CD8-positive, alpha-beta memory T cell (primary cell): Measurements from ENCODE around the gene PTGER1. TPM values are rescaled to one million over a fixed set of nuclear protein-coding genes. Genes with fewer than 3 reads are reported as not detected.
A peak's percentile ranks its signal among the peaks of the same experiment; 100 is the strongest.

ENCODE experiments used
- CTCF ChIA-PET: fragments of 350-600 bp; sonication (Branson Sonifier 250); formaldehyde crosslinking; loops from one replicate; lab custom pipeline; 2021; ENCODE audit warnings: antibody characterized with exemption; lab: Charles Lee
- POLR2A ChIA-PET: fragments of 350-600 bp; sonication (Branson Sonifier 250); formaldehyde crosslinking; loops from one replicate; lab custom pipeline; 2021; ENCODE audit warnings: antibody characterized with exemption; lab: Charles Lee
- DNase-seq, 5 donors: peaks; one replicate each; pipeline versions ENCODE4 v3.0.0 to v3.0.0-alpha.2; 2020 to 2022; ENCODE audit warnings: mixed read lengths in 1 of 5
- H3K27ac ChIP-seq: one replicate; pipeline ENCODE4 v1.7.0; 2013; ENCODE audit warnings: low read depth, mild to moderate bottlenecking, low read length, moderate library complexity
- H3K27me3 ChIP-seq: 2 replicates; pipeline ENCODE4 v1.7.0; 2013; ENCODE audit warnings: low read length, mild to moderate bottlenecking; ENCODE audit not compliant: insufficient read depth, poor library complexity, severe bottlenecking
- H3K36me3 ChIP-seq: 2 replicates; pipeline ENCODE4 v1.7.0; 2013; ENCODE audit warnings: mild to moderate bottlenecking, low read length, moderate library complexity; ENCODE audit not compliant: insufficient read depth
- H3K4me1 ChIP-seq: 2 replicates; pipeline ENCODE4 v1.7.0; 2013; ENCODE audit warnings: mild to moderate bottlenecking, low read length, moderate library complexity; ENCODE audit not compliant: insufficient read depth
- H3K4me3 ChIP-seq: 2 replicates; pipeline ENCODE4 v1.7.0; 2013; ENCODE audit warnings: mild to moderate bottlenecking, low read length
- H3K9me3 ChIP-seq: 2 replicates; pipeline ENCODE4 v1.7.0; 2013; ENCODE audit warnings: mild to moderate bottlenecking, low read length
- H3K27ac Mint-ChIP-seq, 8 donors: one replicate each; pipeline ENCODE4 v1.8.0; 2020 to 2021; ENCODE audit warnings: mixed read lengths in 8 of 8, mild to moderate bottlenecking in 6 of 8, inconsistent platforms in 3 of 8, moderate library complexity in 3 of 8
- H3K27me3 Mint-ChIP-seq, 2 donors: one replicate each; pipeline ENCODE4 v1.8.0; 2020 to 2021; ENCODE audit warnings: mixed read lengths in 2 of 2, mild to moderate bottlenecking in 1 of 2, moderate library complexity in 1 of 2
- H3K36me3 Mint-ChIP-seq, 3 donors: one replicate each; pipeline ENCODE4 v1.8.0; 2020 to 2021; ENCODE audit warnings: mixed read lengths in 3 of 3, inconsistent platforms in 1 of 3, mild to moderate bottlenecking in 1 of 3
- H3K4me1 Mint-ChIP-seq, 3 donors: one replicate each; pipeline ENCODE4 v1.8.0; 2020 to 2021; ENCODE audit warnings: mixed read lengths in 3 of 3, inconsistent platforms in 1 of 3, mild to moderate bottlenecking in 1 of 3
- H3K4me3 Mint-ChIP-seq, 7 donors: one replicate each; pipeline ENCODE4 v1.8.0; 2020 to 2021; ENCODE audit warnings: mixed read lengths in 7 of 7, mild to moderate bottlenecking in 6 of 7, moderate library complexity in 4 of 7, inconsistent platforms in 2 of 7
- H3K9me3 Mint-ChIP-seq, 5 donors: one replicate each; pipeline ENCODE4 v1.8.0; 2020 to 2022; ENCODE audit warnings: mixed read lengths in 5 of 5, mild to moderate bottlenecking in 3 of 5, moderate library complexity in 2 of 5, inconsistent platforms in 1 of 5
- polyA plus RNA-seq: library from polyadenylated mRNA; unstranded; fragments of 300-500 nt; fragmentation: Illumina TruSeq; gene quantifications from one replicate; pipeline ENCODE4 v1.2.3, GENCODE V29; 2021
- total RNA-seq, 2 experiments: library from RNA; stranded (reverse); gene quantifications; one replicate each; pipeline ENCODE4 v1.2.3, GENCODE V29; 2021

PTGER1 gene
- total and polyA plus RNA-seq, 3 experiments from 2014 or later = not detected

DNA sequence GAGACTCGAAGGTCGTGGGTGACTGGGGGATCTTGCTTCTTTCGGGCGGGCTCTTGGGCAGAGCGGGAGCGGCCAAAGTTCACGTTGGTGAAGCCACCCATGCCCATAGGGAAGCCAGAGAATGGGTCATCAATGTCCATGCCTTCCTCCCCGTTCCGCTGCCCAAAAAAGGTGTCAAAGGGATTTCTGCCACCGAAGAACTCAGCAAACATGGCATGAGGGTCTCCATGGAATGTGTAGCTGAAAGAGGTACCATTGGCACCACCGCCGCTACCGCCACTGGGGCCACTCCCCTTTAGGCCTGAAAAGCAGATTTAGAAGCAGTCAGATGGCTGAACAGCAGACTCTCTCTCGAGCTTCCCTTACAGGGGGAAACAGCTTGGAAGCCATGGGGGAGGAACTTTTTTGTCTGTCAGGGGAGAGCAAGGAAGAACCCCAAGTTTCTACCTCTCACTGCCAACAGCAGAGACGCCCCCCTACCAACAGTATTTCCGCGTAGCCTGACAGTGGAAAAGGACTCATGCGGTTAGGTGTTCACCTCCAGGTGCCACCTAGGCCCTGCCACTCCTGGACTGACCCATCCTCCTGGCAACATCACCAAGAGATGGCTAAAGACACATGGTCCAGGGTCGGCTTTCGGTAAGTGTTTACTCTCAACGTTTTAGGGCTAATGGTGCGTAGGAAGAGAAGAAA is 41.7 kb upstream of the PTGER1 start:
- peak overlapping the region; percentile 98 for H3K27ac ChIP-seq
- H3K4me3 Mint-ChIP-seq = peak overlapping the region; percentile 93 to 98 (median 95)
- H3K36me3 ChIP-seq = peaks cover 35% of the 10 kb centered on the region
- H3K9me3 Mint-ChIP-seq = no peaks in the 10 kb centered on the region
- H3K27ac Mint-ChIP-seq = peak overlapping the region; percentile 81 to 97 (median 94)
- H3K4me1 Mint-ChIP-seq = peaks cover 60 to 62% (median 61%) of the 10 kb centered on the region in 3 donors
- no peaks in the 10 kb centered on the region for H3K27me3 ChIP-seq
- POLR2A ChIA-PET = interaction anchor here (0.5 to 9.7 kb wide), 10 partner anchors 7 to 630 kb away, joined by 3 to 175 read pairs (median 8); partner anchors contain the start of genes GIPC1, NDUFB7 and TECR
- H3K27me3 Mint-ChIP-seq = peaks cover 0 to 15% of the 10 kb centered on the region in 2 donors
- H3K4me1 ChIP-seq = peaks cover 72% of the 10 kb centered on the region
- no peaks in the 10 kb centered on the region for H3K9me3 ChIP-seq
- H3K4me3 ChIP-seq = peak overlapping the region; percentile 98
- peak in 3 of 5 donors; percentile 24 to 56 (median 42) for DNase-seq
- H3K36me3 Mint-ChIP-seq = peaks cover 17 to 48% (median 25%) of the 10 kb centered on the region in 3 donors
- CTCF ChIA-PET = interaction anchor here (0.8 to 6.2 kb wide), 7 partner anchors 11 to 380 kb away, joined by 3 to 65 read pairs (median 5); no protein-coding TSS in a partner anchor

DNA sequence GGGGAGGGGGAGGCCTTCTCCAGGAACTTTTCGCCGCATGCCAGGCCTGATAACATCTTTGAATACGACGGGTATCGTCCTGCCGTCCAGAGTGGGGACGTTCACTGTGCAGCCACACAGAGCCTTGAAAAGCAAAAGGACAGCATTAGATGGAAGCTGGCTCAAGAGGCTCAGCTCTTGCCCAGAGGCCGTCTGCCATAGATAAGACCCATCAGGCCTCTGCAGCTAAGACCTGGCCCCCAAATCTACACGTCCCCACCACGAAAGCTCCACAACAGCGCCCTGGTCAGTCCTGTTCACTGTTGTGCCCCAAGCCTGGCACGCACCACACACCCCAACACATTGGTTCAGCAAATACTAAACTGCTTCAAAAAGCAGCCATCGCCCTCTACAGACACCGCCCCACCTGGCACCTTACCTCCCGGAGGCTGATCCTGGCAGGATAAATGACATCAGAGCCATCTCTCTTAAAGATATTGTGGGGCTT is 40.9 kb upstream of the PTGER1 start:
- ChIA-PET POLR2A (interaction anchor here (0.5 to 9.7 kb wide), 5 partner anchors 10 to 629 kb away, joined by 4 to 175 read pairs (median 4); partner anchors contain the start of gene TECR), CTCF (interaction anchor here (0.7 to 6.2 kb wide), 7 partner anchors 9 to 379 kb away, joined by 3 to 65 read pairs (median 5); partner anchors contain the start of gene ASF1B)
- no peak for DNase-seq
- Histone ChIP-seq H3K27ac (peak overlapping the region; percentile 98), H3K4me3 (peak overlapping the region; percentile 98), H3K36me3 (peaks cover 35% of the 10 kb centered on the region), H3K9me3 (no peaks in the 10 kb centered on the region), H3K4me1 (peaks cover 64% of the 10 kb centered on the region), H3K27me3 (no peaks in the 10 kb centered on the region)
- Mint-ChIP-seq H3K4me3 (peak overlapping the region; percentile 93 to 98 (median 95)), H3K4me1 (peaks cover 55 to 59% (median 56%) of the 10 kb centered on the region in 3 donors), H3K36me3 (peaks cover 17 to 49% (median 25%) of the 10 kb centered on the region in 3 donors), H3K9me3 (no peaks in the 10 kb centered on the region), H3K27me3 (peaks cover 0 to 15% of the 10 kb centered on the region in 2 donors), H3K27ac (peak overlapping the region; percentile 81 to 97 (median 94))

DNA sequence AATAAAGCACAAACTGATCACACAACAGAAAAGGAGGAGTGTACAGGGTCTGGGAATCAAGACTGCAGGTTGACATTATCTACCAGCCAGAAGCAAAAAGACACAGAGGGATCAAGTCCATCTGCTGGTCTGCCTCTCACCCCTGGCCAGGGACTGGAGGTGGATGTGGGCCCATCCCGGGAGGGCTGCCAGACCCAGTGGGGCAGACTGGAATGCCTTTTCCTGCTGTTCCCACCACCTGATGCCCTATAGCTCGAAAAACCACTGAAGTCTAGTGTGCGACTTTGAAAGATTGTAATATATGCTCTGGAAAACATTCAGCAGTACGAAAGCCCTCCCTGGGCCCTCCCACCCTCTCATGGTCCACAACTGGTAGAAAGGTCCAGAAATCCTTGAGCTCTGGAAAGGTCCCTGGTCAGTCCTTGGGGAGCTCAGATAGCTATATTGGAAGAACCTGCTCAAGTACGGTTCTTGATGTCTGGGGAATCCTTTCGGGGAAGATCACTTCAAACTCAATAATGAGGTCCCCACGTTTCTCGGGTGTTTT is 40.4 kb upstream of the PTGER1 start:
- peak overlapping the region; percentile 93 to 98 (median 95) for H3K4me3 Mint-ChIP-seq
- ChIA-PET POLR2A (interaction anchor here (0.6 to 9.7 kb wide), 2 partner anchors 10 to 20 kb away, joined by 4 to 175 read pairs; no protein-coding TSS in a partner anchor), CTCF (interaction anchor here (0.7 to 6.2 kb wide), 5 partner anchors 9 to 379 kb away, joined by 3 to 65 read pairs (median 3); partner anchors contain the start of gene ASF1B)
- H3K27ac ChIP-seq = peak overlapping the region; percentile 98
- H3K27me3 ChIP-seq = no peaks in the 10 kb centered on the region
- H3K9me3 ChIP-seq = no peaks in the 10 kb centered on the region
- DNase-seq = no peak
- peak overlapping the region; percentile 54 to 97 (median 93) for H3K27ac Mint-ChIP-seq
- peaks cover 35% of the 10 kb centered on the region for H3K36me3 ChIP-seq
- peaks cover 60% of the 10 kb centered on the region for H3K4me1 ChIP-seq
- no peaks in the 10 kb centered on the region for H3K9me3 Mint-ChIP-seq
- peaks cover 0 to 15% of the 10 kb centered on the region in 2 donors for H3K27me3 Mint-ChIP-seq
- H3K4me3 ChIP-seq = peak overlapping the region; percentile 98
- peaks cover 55 to 61% (median 56%) of the 10 kb centered on the region in 3 donors for H3K4me1 Mint-ChIP-seq
- H3K36me3 Mint-ChIP-seq = peaks cover 17 to 49% (median 25%) of the 10 kb centered on the region in 3 donors

DNA sequence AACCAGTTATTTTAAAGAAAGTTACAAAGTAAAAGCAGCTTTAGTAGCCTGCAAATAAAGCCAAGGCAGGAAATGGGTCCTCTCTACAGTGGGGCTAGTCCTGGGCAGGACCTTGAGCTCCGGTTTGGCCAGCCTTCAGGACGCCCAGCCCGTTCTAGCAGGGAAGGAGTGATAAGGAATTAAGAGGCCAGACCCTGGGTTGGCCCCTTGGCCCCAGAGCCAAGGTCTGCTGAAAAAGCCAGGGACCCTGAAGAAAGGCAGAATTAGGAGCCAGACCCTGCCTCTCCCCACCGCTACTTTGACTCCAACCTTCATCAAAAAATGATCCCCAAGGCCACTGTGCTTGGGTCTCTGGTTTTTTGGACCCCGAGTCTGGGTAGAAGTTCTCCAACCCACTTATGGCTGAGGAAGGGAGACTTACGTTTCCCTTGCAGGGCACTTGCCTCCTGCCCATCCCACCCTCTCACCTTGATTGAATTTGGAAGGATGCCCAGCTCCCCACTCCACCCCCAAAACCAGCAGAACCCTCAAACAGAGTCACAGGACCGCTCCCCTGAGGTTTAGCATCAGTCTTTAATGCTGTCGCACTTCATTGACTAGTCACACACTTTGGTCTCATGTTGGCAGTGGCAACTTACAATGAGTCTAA is 39.2 kb upstream of the PTGER1 start:
- H3K4me3 Mint-ChIP-seq = peak overlapping the region; percentile 63 to 98 (median 95)
- H3K27me3 Mint-ChIP-seq = peaks cover 0 to 15% of the 10 kb centered on the region in 2 donors
- no peaks in the 10 kb centered on the region for H3K9me3 Mint-ChIP-seq
- Histone ChIP-seq H3K36me3 (peaks cover 35% of the 10 kb centered on the region), H3K4me1 (peaks cover 51% of the 10 kb centered on the region), H3K27ac (no peak overlapping the region), H3K4me3 (no peak overlapping the region), H3K27me3 (no peaks in the 10 kb centered on the region), H3K9me3 (no peaks in the 10 kb centered on the region)
- H3K4me1 Mint-ChIP-seq = peaks cover 44 to 55% (median 47%) of the 10 kb centered on the region in 3 donors
- ChIA-PET CTCF (interaction anchor here (0.5 to 1.7 kb wide), 5 partner anchors 9 to 42 kb away, joined by 3 to 6 read pairs (median 3); no protein-coding TSS in a partner anchor), POLR2A (interaction anchor here (1.0 to 9.7 kb wide), 3 partner anchors 8 to 16 kb away, joined by 3 to 175 read pairs (median 6); no protein-coding TSS in a partner anchor)
- peak overlapping the region in 6 of 8 donors; percentile 25 to 97 (median 66) for H3K27ac Mint-ChIP-seq
- peaks cover 17 to 49% (median 25%) of the 10 kb centered on the region in 3 donors for H3K36me3 Mint-ChIP-seq
- DNase-seq = peak in 1 of 5 donors; percentile 13

DNA sequence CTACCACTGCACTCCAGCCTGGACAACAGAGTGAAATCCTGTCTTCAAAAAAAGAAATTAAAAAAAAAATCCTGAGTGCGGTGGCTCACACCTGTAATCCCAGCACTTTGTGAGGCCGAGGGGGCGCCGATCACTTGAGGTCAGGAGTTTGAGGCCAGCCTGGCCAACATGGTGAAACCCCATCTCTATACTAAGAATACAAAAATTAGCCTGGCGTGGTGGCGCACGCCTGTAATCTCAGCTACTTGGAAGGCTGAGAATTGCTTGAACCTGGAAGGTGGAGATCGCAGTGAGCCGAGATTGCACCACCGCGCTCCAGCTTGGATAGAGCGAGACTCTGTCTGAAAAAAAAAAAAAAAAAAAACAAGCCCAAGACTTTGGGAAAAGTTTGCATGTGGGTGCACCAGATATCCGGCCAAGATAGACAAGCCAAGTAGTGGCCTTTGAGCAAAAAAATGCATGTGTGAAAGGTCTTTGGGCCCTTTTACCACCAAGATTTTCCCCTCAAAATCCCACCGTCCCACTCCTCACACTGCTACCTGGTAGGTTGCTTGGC is 37.3 kb upstream of the PTGER1 start:
- Histone ChIP-seq H3K36me3 (peaks cover 35% of the 10 kb centered on the region), H3K27ac (no peak overlapping the region), H3K9me3 (no peaks in the 10 kb centered on the region), H3K4me3 (no peak overlapping the region), H3K4me1 (peaks cover 57% of the 10 kb centered on the region), H3K27me3 (no peaks in the 10 kb centered on the region)
- Mint-ChIP-seq H3K4me1 (peaks cover 46 to 56% (median 47%) of the 10 kb centered on the region in 3 donors), H3K27ac (peak overlapping the region in 2 of 8 donors; percentile 50 to 97), H3K27me3 (peaks cover 0 to 11% of the 10 kb centered on the region in 2 donors), H3K9me3 (no peaks in the 10 kb centered on the region), H3K36me3 (peaks cover 17 to 46% (median 25%) of the 10 kb centered on the region in 3 donors), H3K4me3 (peak overlapping the region in 2 of 7 donors; percentile 25 to 40)
- CTCF ChIA-PET = interaction anchor here (1.0 to 1.9 kb wide), 2 partner anchors 39 to 47 kb away, joined by 3 to 5 read pairs; no protein-coding TSS in a partner anchor
- peak in 1 of 5 donors; percentile 11 for DNase-seq
- POLR2A ChIA-PET = interaction anchor here (0.6 kb wide), 2 partner anchors 20 to 89 kb away, joined by 4 to 11 read pairs; no protein-coding TSS in a partner anchor

DNA sequence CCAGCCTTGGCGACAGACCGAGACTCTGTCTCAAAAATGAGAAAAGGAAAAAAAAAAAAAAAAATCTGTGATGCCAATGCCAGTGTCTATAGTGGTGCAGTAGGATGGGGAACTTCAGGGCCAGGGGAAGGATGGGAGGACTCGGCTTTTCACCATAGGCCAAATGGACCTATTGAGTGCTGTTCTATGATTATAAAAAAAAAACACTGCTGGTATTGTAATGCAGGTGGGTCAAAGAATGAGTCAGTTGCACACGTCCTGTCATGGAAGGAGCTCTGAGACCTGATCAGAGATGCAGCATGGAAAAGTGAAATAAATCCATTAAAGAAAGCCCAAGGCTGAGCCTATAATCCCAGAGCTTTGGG is 36.1 kb upstream of the PTGER1 start:
- no peak for DNase-seq
- Mint-ChIP-seq H3K27me3 (peaks cover 0 to 4% of the 10 kb centered on the region in 2 donors), H3K27ac (peak overlapping the region in 4 of 8 donors; percentile 41 to 92 (median 52)), H3K9me3 (no peaks in the 10 kb centered on the region), H3K4me3 (peak overlapping the region in 1 of 7 donors; percentile 22), H3K36me3 (peaks cover 11 to 33% (median 17%) of the 10 kb centered on the region in 3 donors), H3K4me1 (peaks cover 44 to 61% (median 49%) of the 10 kb centered on the region in 3 donors)
- Histone ChIP-seq H3K4me1 (peaks cover 61% of the 10 kb centered on the region), H3K4me3 (no peak overlapping the region), H3K9me3 (no peaks in the 10 kb centered on the region), H3K27ac (no peak overlapping the region), H3K27me3 (no peaks in the 10 kb centered on the region), H3K36me3 (peaks cover 24% of the 10 kb centered on the region)
- CTCF ChIA-PET = interaction anchor here (1.9 kb wide), 2 partner anchors 40 to 45 kb away, joined by 4 to 5 read pairs; no protein-coding TSS in a partner anchor
- POLR2A ChIA-PET = interaction anchor here (0.5 kb wide), 1 partner anchor 82 kb away, joined by 3 read pairs; no protein-coding TSS in a partner anchor
